GM18868 (cell line): ENCODE results near the gene LBHD2.
"Not testable (repeated sequence)": the region's sequence is repeated elsewhere in the genome, so short reads cannot be mapped to it uniquely, and the experiment has no call there.

Source experiments
- ATAC-seq: cut with Tn5 transposase; IDR thresholded peaks from one replicate; pipeline ENCODE4 v1.9.1; 2021; ENCODE audit warnings: mild to moderate bottlenecking, moderate library complexity; ENCODE audit not compliant: unreplicated experiment

The LBHD2 gene

DNA sequence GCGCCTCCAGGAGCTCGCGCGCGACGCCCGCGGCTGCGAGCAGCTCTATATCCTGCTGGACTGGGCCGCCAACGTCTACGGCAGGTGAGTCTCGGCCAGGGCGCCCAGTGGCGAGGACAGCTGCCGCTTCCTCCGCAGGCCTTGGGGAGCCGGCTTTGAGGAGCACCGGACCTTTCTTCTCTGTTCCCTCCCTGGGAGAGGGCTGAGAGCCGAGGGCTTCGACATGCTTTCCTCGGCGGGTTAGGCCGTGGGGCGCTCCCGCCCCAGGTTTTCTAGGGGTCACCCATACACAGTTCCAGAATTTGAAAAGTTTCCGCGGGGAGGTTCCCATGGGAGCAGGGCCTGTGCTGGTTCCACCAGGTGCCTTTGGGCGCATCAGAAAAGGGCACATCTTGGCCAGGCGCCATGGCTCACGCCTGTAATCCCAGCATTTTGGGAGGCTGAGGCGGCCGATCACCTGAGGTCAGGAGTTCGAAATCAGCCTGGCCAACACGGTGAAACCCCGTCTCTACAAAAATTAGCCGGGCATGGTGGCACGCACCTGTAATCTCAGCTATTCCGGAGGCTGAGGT lies 18.8 kb downstream of the LBHD2 start:
- no peak for ATAC-seq

DNA sequence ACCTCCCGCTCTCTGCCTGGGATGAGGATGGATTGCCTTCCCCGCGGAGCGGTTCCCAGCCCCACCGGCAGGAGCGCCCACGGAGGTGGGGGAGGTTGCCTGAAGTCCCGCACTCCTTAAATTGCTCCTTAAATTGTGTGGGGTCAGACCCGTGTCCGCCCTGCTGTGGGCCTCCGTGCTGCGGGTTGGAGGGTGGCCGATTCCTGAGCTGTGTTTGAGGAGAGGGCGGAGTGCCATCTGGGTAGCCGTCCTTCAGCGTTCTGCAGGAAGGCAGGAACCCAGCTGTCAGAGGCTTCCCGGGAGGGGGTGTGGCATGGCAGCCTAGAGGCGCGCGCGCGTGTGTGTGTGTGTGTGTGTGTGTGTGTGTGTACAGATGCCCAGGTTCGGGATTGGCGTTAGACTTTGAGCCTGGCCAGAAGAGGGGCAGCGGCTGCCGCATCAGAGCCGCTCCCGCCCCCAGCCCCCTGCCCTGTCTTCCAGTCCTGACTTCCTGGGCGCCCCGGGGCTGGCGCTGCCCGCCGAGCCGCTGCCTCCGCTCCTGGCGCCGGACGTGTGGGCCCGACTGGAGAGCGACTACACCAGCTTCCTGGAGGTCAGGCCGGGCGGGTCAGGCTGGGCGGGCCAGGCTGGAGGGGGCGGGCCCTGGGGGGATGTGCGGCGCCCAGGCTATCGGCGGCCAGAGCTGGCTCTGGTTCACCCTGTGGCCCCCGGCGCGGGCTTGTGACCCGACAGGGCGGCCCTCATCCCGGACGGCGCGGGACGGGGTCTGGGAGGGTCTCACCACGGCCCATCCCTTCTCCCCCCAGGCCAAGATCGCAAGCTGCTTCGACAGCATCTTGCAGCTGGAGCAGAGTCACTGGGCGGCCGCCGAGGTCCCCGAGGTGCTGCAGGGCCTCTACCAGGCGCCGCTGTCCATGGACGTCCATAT lies 19.7 kb downstream of the LBHD2 start:
- no peak for ATAC-seq

DNA sequence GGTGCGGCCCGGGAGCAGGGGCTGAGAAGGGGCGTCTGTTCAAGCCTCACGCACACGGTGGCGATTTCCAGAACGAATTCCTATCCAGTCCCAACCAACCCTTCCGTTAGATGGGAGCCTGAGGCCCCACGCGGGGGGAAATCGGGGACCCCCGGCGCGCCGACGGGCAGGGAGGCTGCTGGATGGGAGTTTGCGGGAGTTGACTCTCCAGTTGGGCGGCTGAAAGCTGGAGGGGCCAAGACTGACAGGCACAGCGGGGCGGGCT lies 20.3 kb downstream of the LBHD2 start:
- ATAC-seq, result no peak

DNA sequence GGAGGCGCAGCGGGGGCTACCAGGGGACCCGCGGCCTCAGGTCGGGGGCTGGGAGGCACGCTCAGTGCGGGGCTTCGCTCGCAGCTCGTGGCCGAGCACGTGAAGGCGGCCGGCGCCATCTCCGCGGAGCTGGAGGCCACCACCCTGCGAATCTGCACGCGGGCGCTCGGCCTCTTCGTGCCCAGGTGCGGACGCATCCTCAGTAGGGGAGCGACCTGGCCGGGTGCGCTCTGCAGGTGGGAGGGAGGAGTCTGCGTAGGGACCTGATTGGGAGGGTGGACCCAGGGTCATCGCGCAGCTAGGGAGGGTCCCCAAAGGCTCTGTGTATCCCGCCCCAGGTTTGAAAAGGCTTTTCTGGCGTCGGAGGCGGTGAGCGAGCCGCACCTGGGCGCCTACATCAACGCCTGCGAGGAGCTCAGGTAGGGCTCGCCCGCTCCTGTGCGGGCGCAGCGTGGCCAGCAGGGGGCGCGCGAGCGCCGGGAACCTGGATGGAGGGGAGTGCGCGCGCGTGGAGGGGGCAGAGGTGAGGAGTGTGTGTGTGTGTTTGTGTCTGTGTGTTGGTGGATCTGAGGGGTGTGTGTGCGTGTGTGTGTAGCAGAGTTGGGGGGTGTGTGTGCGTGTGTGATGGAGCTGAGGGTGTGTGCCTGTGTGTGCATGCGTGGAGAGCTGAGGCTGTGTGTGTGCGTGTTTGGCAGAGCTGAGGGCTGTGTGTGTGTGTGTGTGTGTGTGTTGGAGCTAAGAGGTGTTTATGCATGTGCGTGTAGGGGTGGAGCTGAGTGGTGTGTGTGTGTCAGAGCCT lies 20.8 kb downstream of the LBHD2 start:
- ATAC-seq, result peak; percentile 45

DNA sequence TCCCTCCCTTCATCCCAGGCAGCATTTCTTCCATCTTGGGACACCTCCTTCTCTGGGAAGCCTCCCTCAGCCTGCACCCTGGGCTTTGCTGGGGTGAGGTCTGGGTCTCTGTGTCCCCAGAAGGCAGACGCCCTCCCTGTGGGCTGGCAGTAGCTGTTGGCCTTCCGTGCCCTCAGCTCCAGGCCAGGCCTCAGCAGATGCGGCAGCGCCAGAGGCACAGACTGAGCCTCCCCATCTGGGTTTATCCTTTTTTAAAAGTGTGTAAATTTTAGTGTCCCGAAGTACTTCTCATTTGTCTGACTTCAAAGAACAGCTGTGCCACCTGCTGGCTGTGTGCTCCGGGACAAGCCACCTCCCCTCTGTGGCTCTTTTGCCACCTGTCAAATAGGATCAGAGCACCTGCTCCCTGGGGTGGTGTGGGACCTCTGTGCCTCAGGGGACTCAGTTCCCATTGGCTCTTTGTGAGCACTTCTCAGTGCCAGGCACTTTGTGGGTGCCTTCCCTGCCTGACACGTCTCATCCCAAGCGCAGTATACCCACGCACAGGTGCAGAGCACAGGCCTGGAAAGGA lies 21.7 kb downstream of the LBHD2 start:
- no peak for ATAC-seq

DNA sequence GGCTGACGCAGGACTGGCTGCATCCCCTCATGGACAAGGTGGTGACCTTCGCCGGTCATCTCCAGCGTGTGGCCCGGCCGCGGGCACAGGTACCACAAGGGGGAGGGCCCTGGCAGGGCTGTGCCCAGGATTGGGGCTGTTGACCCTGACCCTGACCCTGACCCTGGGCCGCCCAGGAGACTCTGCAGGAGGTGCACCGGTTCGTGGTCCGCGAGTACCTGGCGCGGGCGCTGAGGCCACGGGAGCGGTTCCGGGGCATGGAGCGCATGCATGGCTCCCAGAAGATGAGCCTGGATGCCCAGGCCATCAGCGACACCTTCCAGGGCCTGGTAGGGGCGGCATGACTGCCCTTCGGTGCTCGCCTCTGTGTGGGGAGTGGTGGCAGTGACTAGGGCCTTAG lies 23.4 kb downstream of the LBHD2 start:
- no peak for ATAC-seq

DNA sequence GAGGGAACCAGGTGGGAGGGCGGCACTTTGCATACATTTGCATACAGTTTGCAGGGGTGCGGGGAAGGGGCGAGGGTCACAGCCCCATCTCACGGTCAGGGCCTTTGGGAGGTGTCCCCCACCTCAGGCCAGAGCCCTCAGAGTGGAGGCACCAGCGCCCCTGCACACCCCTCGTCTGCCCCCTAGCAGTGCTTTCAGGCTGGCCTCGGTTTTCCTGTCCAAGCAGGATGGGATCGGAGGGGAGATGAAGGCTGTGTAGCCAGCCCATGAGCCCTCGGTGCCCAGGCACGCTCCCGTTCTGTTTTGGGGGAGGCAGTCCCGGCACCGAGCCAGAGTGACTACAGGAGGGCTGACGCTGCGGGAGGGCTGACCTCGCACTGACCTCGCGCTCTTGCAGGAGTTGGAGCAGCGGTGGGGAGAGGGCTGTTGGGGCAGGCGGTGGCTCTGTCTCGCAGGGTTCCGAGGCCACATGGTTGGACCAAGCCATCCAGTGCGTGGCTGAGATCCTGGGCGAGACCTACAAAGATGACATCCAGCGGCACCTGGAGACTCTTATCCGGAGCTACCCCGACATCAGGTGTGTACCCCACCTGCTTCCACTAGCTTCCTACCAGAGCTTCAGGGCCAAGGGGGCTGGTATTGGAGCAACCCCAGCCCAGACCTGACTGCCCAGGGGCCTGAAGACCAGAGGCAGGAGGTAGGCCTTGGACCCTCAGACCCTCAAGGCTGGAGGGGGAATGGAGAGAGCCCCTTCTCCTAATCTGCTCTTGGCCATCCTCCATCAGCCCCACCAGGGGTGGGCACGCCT lies 24.1 kb downstream of the LBHD2 start:
- ATAC-seq, result no peak

DNA sequence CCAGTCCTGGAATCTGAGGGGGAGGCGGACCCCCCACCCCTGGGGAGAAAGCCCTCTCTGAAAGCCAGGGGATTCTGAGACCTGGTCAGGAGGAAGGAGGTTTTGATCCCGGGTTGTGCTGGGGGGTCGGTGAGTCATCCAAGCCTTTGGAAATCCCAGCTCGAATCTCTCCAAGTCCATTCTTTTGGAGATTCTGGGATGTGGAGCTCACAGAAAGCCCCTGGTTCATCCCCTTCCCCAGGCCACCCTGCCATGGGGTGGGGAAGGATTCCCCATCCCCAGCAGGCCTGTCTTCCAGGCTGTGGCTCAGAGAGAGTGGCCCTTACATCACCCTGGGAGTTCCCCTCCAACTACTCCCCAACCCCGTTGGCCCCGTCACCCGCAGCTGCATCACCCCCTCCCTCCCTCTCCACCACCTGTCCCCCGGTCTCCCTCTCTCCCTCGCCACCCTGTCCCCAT lies 24.8 kb downstream of the LBHD2 start:
- ATAC-seq, result peak; percentile 52

DNA sequence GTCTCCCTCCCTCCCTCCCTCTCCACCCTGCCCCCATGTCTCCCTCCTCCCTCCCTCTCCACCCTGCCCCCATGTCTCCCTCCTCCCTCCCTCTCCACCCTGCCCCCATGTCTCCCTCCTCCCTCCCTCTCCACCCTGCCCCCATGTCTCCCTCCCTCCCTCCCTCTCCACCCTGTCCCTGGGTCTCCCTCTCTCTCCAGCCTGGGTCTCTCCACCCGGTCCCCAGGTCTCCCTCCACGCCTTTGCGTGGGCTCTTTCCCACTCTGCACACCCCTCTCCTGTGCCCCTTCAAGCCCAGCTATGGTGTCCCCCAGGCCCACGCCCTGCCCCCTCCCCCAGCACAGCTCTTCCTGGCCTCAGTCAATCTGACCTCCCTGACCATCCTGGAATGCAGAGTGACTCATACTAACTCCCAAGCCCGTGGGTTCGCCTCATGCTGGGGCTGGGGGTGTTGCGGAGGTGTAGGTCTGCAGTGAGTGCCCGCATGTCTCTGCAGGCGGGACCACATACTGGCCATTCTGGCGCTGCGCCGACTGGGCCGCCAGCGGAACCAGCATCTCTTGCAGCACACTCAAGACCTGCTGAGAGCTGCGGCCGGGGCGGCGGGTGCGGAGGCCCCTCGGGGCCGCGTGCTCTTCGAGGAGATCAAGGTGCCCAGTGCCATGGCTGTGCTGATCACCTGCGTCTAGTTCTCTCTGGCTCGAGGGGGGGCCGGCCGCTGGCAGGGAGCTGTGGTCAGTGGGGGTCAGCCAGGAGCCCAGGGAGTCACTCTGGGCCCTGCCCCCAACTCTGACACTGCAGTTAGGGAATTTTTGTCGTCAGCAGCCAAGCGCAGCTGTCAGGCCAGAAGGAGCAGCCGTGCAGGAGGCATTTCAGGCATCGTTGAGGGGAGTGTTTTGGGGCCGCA lies 25.8 kb downstream of the LBHD2 start:
- no peak for ATAC-seq

DNA sequence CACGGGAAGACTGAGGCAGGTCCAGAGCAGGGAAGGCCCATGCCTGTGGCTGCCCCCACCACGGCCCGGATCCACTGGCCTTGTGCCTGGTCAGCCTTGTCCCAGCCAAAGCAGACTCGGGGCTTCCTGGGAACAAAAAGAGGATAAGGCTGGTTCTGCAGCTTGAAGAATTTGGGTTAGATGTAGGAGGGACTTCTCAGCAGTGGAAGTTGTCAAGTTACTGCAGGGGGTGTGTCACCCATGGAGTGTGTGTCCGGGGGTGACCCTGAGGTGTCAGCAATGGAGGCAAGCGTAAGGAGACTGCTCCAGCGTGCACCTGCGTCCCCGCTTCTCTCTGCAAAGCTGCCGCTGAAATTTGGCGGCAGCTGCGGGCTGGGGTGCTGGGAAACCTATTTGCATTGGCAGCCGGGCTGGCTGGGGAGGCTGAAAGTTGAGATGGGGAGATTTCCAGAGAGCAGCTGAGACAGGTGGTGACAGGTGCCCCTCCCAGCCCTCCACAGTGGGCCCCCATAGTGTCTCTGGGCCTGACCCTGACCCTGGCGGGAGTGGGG lies 26.7 kb downstream of the LBHD2 start:
- ATAC-seq, result no peak

DNA sequence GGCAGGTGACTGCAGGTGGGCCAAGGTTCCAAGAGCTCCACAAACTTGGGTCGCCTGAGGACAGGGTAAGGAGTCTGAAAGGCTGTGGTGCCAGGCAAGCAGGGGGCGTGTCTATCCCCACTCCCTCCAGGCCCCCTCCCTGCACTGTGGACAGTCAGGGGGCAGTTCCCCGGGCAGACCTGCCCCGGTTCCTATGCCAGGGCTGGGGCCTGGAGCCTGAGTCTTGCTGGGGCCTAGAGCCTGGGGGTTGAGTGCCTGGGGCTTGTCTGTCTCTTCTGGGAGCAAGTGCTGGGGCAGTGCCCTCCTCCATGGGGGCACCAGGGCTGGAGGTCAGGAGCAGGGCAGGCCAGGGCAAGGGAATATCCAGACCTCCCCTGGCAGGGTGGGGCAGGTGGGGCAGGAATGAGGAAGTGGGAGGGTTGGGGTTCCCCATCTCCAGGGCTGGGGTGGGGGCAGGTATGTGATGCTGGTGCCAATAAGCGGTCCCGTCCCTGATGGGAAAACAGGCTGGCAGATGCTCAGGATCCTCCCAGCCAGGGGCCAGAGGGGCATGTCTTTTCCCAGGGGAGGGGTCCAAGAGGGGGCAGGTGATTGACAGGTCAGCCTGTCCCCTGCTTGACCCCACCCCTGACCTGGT lies 27.3 kb downstream of the LBHD2 start:
- no peak for ATAC-seq

DNA sequence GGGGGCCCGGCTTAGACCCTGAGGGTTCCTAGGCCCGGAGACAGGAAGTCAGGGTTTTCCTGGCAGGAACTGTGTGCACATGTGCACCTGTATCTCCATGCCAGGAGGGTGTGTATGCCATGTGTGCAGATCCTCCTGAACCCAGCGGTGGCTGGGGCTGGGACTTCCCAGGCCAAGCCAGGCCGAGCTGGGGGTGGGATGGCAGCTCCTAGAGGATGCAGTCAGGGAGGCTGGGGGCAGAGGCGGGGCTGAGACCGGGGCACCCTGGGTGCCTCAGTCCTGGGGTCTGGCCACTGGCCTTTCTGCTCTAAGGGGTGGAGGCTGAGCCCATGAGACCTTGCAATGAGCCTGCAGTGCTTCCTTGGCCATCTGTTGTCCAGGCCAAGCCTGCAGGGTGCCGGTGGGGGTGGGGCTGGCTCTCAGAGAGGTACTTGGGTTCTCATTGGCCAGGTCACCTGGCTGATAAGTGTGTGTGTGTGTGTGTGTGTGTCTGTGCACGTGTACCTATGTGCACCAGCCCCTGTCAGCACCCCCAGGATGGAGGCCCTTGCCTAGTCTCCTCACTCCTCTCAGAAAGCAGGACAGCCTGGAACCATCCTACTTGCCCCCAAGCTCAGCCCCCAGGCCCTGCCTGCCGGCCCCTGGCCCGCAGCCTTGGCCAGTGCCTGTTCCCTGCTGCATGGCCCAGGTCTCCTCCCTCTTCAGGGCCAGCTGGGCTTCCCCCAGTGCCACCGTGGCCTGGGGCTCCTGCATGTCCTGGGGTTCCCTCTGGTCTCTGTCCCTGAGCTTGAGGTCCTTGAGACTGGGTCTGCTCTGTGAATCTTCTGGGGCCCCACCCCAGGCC lies 28.6 kb downstream of the LBHD2 start:
- ATAC-seq, result no peak

DNA sequence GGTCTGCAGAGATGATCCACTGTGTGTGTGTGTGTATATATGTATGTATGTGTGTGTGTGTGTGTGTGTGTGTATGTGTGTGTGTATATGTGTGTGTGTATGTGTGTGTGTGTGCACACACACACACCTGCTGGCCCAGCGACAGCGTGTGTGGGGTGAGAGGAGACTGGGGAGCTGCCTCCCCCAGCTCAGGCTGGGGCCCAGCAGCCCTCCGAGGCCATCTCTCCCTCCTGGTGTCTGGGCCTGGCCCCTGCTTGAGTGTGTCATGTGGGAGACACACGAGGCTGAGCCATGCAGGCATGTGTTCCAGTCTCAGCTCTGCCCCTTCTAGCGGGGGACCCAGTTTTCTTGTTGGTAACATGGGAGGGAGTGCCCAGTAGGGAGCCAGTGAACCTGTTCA lies 29.3 kb downstream of the LBHD2 start:
- ATAC-seq, result no peak

DNA sequence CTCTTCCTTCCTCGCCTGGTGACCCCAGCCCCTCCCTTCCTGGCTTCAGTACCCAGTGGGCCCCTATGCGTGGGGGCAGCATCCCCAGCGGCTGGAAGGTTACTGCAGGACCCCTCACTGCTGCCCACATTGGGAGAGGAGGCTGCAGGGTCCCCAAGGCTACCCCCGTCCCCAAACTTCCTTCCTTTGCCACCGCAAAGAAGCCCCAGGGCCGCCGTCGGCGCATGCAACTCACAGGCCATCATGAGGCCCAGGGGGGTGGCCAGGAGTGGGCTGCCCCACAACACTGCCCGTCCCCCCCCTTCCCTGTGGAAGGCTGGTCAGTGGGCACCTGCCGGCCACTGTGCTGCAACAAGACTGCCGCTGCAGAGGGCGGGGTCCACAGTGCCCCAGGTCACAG lies 29.8 kb downstream of the LBHD2 start:
- no peak for ATAC-seq

DNA sequence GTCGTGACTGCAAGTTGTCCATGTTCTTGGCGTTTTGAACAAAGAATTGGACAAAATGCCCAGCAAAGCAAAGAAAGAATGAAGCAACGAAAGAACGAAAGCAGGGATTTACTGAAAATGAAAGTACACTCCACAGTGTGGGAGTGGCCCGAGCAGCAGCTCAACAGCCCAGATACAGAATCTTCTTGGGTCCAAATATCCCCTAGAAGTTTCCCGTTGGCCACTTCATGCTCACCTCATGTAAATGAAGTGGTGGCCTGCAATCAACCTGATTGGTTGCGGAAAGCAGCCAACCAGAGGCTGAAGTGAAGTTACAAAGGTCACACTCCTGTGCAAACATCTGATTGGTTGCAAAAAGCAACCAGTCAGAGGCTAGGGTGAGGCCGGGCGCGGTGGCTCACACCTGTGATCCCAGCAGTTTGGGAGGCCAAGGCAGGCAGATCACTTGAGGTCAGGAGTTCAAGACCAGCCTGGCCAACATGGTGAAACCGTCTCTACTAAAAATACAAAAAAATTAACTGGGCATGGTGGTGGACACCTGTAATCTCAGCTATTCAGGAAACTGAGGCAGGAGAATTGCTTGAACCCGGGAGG lies 31.2 kb downstream of the LBHD2 start:
- ATAC-seq, result not testable (repeated sequence)

DNA sequence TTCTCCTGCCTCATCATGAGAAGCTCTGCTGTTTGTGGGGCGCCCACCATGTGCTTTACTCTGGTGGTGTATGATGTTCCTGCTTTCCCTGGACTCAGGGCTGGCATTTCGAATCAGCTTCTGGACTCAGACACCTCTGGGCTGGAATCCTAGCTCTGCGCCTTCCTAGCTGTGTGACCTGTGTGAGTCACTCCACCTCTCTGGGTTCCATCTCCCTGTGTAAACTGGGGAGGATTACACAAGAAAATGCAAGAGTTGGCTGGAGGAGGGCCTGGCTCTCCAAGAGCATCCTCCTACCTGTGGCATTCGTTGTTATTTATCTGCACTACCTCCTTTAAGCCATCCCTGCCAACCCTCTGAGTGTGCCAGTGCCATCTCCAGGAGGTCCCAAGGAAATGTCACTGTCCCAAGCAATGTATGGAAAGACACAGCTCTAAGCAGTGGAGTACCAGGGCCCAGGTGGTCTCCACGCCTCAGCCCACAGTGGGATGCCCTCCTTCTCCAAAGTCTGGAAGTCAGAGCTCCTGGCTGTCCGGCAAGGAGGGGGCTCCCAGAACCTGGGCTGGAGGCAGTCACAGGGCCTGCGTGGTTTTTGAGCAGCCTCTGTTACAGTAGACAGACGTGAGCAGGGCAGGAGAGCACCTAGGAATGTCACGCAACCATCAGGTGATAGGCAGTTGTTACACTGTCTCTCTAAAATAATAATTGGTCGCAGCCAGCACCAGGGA lies 32.0 kb downstream of the LBHD2 start:
- no peak for ATAC-seq

DNA sequence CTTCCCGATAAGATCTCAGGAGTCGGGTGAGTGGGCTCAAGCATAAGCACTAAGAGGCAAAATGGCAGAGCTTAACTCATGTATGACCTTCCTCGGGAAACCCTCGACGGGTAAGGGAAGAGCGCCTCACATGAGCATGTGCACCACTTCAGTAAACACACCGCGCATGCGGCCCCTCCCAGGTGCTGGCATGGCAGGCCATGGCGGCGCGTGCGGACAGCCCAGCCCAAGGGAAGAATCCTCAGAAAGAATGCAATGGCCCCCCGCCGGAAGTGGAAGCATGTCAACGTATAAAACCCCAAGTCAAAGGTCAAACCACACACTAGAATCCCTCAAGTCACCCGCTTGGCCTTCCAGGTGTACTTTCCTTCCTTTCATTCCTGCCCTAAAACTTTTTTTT lies 32.6 kb downstream of the LBHD2 start:
- ATAC-seq, result no peak
